HUES64 (cell line): ENCODE measurements around the gene AGGF1.
A peak's percentile ranks its signal among the peaks of the same experiment; 100 is the strongest.

Source experiments
- H3K27ac ChIP-seq: 2 replicates; pipeline ENCODE4 v1.7.0; 2013; ENCODE audit warnings: low read depth, low read length, inconsistent platforms
- H3K27me3 ChIP-seq: 2 replicates; pipeline ENCODE4 v1.6.1; 2013; ENCODE audit warnings: mild to moderate bottlenecking, low read length; ENCODE audit not compliant: insufficient read depth
- H3K36me3 ChIP-seq: 2 replicates; pipeline ENCODE4 v1.6.1; 2013; ENCODE audit warnings: mild to moderate bottlenecking, low read length; ENCODE audit not compliant: insufficient read depth
- H3K4me1 ChIP-seq: 2 replicates; pipeline ENCODE4 v1.6.1; 2013; ENCODE audit warnings: mild to moderate bottlenecking, low read length, moderate library complexity; ENCODE audit not compliant: insufficient read depth
- H3K4me3 ChIP-seq: 2 replicates; pipeline ENCODE4 v1.5.1; 2013; ENCODE audit warnings: mild to moderate bottlenecking, low read length, moderate library complexity
- H3K9ac ChIP-seq: 2 replicates; pipeline ENCODE4 v1.6.1; 2013; ENCODE audit warnings: mild to moderate bottlenecking, low read depth, low read length
- H3K9me3 ChIP-seq: 2 replicates; pipeline ENCODE4 v1.6.1; 2013; ENCODE audit warnings: low read depth, low read length; ENCODE audit not compliant: insufficient read depth
- WGBS: fragments of 150-250, 120-280 bp; methylation state at CpG from one replicate; pipeline ENCODE4 v1.1.7; 2013; ENCODE audit warnings: missing lambda C conversion rate; 5-methylcytosine and 5-hydroxymethylcytosine counted together

Gene AGGF1

DNA sequence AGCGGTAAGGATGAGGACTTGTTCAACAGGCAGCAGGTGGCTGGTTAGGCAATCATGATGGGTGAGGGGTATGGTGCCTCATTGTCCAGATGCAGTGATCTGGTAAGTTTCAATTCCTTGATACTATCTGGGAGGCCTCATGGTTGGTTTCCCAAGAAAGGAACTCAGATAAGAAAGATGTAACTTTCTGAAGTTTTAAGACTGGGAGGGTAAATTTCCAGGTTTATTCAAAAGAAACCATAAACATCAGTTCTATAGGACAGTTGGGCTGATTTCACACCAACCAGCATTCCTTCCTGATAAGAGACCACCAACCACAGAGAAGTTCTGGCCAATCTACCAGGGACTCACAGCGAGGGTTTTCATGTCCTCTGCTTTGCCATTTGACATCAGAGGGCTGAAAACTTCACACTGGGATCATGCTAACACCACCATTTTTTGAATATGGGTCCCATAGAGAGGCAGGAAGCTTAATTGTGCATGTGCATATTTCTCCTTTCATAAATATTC, 773 bp upstream of the AGGF1 start:
- WGBS, result 96% methylated on average over 2 of the region's 2 CpGs
- Histone ChIP-seq H3K4me1 (no peaks in the 10 kb centered on the region), H3K27me3 (peaks cover 10% of the 10 kb centered on the region; the same call in 1 of the 2 replicates), H3K9ac (no peak overlapping the region), H3K27ac (no peak overlapping the region), H3K9me3 (peaks cover 19% of the 10 kb centered on the region), H3K36me3 (peaks cover 2% of the 10 kb centered on the region), H3K4me3 (peak overlapping the region; percentile 76)

DNA sequence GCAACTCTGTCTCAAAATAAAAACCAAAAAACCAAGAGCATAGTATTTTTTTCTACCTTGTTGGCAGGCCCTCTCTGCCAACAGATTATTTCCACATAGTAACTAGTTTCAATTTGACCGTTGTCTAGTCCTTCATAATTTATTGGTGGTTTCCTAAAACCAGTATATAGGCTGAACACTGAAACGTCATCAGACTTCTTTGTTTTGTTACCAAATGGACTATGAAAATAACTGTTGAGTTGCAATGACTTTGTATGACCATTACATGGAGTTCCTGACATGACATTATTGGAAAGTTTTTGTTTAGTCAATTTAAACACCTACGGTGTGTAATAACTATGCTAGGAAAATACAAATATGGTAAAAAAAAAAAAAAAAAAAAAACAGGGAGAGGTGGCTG, 1.7 kb downstream of the AGGF1 start:
- Histone ChIP-seq H3K27me3 (peaks cover 4% of the 10 kb centered on the region; the same call in 1 of the 2 replicates), H3K36me3 (peaks cover 26% of the 10 kb centered on the region), H3K27ac (no peak overlapping the region), H3K4me3 (no peak overlapping the region), H3K9me3 (peaks cover 19% of the 10 kb centered on the region), H3K4me1 (no peaks in the 10 kb centered on the region), H3K9ac (no peak overlapping the region)
- over 99% methylated on average over 3 of the region's 3 CpGs for WGBS

DNA sequence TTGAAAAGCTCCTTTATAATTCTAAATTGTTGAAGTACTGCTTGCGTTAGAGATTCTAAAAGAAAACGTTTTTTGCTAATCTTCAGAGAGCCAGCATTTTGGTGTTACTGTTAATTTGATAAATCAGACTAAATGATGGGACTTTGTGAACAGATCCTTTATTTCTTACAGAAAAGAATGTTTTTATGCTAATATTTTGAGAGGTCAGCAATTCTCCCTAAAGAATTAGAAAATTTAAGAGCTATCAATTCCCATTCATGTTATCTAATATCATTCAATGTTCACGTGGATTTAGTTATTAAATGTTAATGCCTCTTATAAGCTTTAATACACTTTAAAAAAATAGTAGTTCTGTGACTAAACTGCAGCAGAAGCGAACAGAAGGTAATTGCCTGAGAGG, 2.4 kb downstream of the AGGF1 start:
- H3K4me3 ChIP-seq, result no peak overlapping the region
- peaks cover 34% of the 10 kb centered on the region for H3K36me3 ChIP-seq
- H3K4me1 ChIP-seq, result no peaks in the 10 kb centered on the region
- 92% methylated on average over 3 of the region's 4 CpGs for WGBS
- H3K27me3 ChIP-seq, result no peaks in the 10 kb centered on the region
- no peak overlapping the region for H3K9ac ChIP-seq
- no peak overlapping the region for H3K27ac ChIP-seq
- peaks cover 19% of the 10 kb centered on the region for H3K9me3 ChIP-seq

DNA sequence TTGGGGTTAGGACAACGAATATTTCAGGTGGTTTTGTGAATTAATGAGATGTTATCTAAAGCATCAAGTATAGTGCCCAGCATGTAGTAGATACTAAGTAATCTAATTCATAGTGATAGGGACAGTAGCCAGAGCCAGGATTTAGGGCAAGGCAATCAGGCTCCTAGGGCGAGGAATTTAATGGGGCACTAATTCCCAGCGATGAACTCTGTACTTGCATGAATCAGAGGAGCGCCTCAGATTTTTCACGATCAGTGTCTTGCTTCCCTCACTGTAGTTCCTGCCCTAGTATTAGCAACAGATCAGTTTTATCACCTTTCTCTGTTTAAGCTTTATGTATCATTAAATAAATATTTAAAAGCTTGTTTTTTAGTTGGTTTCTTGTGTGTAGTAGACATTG, 3.1 kb downstream of the AGGF1 start:
- peaks cover 16% of the 10 kb centered on the region for H3K9me3 ChIP-seq
- H3K4me1 ChIP-seq, result no peaks in the 10 kb centered on the region
- no peak overlapping the region for H3K9ac ChIP-seq
- peaks cover 40% of the 10 kb centered on the region for H3K36me3 ChIP-seq
- no peak overlapping the region for H3K27ac ChIP-seq
- no peak overlapping the region for H3K4me3 ChIP-seq
- 92% methylated on average over 5 of the region's 5 CpGs for WGBS
- H3K27me3 ChIP-seq, result no peaks in the 10 kb centered on the region

DNA sequence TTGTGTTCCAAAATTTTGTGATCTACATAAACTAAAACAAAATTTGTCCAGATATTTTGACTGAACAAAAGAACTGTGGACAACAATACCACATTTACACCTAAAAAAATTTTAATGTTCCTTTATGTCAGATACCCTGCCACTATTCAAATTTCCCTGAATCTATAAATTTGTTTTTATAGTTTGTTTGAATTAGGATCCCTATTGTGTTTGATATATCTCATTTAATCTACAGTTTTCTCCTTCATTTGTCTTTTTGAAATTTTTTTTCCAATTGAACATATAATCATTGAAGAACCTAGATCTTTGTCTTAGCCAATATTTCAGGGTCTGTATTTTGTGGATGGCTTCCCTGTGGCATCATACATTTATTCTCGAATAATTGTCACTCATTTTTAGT, 5.7 kb downstream of the AGGF1 start:
- Histone ChIP-seq H3K36me3 (peaks cover 64% of the 10 kb centered on the region), H3K4me3 (no peak overlapping the region), H3K9me3 (peaks cover 4% of the 10 kb centered on the region; the same call in 1 of the 2 replicates), H3K4me1 (no peaks in the 10 kb centered on the region), H3K9ac (no peak overlapping the region), H3K27me3 (no peaks in the 10 kb centered on the region), H3K27ac (no peak overlapping the region)
- 100% methylated on average over 1 of the region's 1 CpG for WGBS

DNA sequence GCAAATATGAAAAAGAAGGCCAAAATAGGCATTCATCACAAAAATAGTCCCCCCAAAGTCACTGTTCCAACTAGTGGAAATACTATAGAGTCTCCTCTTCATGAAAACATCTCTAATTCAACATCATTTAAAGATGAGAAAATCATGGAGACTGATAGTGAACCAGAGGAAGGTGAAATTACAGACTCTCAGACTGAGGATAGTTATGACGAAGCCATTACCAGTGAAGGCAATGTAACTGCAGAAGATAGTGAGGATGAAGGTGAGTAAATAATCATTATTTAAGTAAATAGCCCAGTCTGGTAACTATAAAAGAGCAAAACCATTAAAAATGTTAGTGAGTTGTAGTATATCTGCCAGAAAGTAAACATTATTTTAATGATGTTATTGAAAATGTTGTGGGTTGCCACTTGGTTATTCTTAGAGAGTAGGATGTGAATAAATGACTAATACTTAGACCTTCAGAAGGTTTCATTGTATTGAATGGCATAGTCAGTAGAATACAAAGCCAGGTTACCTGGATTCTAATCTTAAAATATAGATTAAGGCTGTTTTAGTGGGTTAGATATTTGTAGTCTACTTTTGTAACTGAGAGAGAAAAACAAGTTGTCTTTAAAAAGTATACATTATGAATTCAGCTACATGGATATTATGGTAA, 16.3 kb downstream of the AGGF1 start:
- Histone ChIP-seq H3K4me1 (no peaks in the 10 kb centered on the region), H3K9me3 (no peaks in the 10 kb centered on the region; the same call in 1 of the 2 replicates), H3K36me3 (peaks cover 60% of the 10 kb centered on the region), H3K27ac (no peak overlapping the region), H3K4me3 (no peak overlapping the region), H3K9ac (no peak overlapping the region), H3K27me3 (no peaks in the 10 kb centered on the region)
- WGBS, result 93% methylated on average over 1 of the region's 1 CpG

DNA sequence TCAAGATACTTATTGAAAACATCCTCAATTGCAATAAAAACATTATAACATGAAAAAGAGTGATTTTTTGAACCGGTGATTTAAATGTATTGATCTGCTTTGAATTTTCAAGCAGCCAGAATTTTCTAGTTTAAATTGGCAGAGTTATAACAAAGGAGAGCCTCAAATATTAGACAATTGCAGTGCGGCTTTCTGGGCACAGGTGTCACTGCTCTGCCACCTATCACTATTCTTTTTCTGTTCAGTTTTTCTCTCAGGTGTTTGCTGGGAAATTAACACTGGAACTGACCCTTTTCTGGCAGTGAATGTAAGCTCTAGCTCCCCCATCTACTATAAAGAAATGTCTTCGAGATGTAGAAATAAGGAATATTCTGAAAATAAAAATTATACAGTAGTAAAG, 33.8 kb downstream of the AGGF1 start:
- no peaks in the 10 kb centered on the region for H3K27me3 ChIP-seq
- 96% methylated on average over 2 of the region's 3 CpGs for WGBS
- no peak overlapping the region for H3K9ac ChIP-seq
- no peaks in the 10 kb centered on the region; the same call in 1 of the 2 replicates for H3K4me1 ChIP-seq
- H3K36me3 ChIP-seq, result peaks cover 65% of the 10 kb centered on the region
- H3K9me3 ChIP-seq, result no peaks in the 10 kb centered on the region
- no peak overlapping the region for H3K27ac ChIP-seq
- H3K4me3 ChIP-seq, result no peak overlapping the region

DNA sequence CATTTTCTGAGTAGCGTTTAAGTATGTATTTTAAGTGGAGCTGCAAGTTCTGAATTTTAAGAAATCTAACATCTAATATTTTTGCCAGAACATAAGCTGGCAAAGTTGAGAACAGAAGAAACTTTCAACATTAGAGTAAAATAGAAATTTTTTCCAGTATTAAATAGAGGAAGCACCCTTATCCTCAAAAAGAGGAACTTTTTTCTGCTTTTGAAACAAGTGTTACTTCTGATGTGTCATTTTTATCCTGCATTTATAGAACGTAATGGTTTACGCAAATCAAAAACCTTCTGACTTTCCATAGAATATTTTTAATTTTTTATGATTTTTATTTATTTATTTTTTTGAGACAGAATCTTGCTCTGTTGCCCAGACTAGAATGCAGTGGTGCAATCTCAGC, 35.1 kb downstream of the AGGF1 start:
- no CpG with 5 or more reads among the region's 3 CpGs for WGBS
- H3K36me3 ChIP-seq, result peaks cover 53% of the 10 kb centered on the region
- H3K4me3 ChIP-seq, result no peak overlapping the region

DNA sequence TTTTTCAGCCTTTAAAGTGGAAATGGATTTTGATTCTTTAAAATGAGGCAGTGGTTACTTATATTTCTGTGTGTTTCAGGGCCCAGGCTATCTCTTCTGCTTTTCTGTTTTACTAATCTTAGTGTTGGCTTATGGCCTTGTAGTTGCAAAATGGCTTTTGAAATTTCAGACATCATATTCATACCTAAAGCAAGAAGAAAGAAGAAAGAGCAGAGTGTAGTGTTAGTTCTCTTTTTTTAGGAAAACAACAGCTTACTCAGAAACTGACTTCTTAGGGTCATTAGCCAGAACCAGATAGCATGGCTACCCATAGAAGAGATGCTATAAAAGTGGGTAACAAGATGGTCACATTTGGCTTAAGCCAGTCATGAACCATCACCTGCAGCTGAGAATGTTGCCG, 36.0 kb downstream of the AGGF1 start:
- no peak overlapping the region for H3K4me3 ChIP-seq
- no peaks in the 10 kb centered on the region; the same call in 1 of the 2 replicates for H3K4me1 ChIP-seq
- 98% methylated on average over 1 of the region's 1 CpG for WGBS
- H3K27me3 ChIP-seq, result no peaks in the 10 kb centered on the region
- H3K27ac ChIP-seq, result no peak overlapping the region
- no peak overlapping the region for H3K9ac ChIP-seq
- H3K9me3 ChIP-seq, result no peaks in the 10 kb centered on the region
- H3K36me3 ChIP-seq, result peaks cover 43% of the 10 kb centered on the region

More for the DNA sequence above, 35.1 kb downstream of the AGGF1 start:
- Histone ChIP-seq H3K27ac (no peak overlapping the region), H3K9me3 (no peaks in the 10 kb centered on the region), H3K9ac (no peak overlapping the region), H3K27me3 (no peaks in the 10 kb centered on the region), H3K4me1 (no peaks in the 10 kb centered on the region; the same call in 1 of the 2 replicates)

DNA sequence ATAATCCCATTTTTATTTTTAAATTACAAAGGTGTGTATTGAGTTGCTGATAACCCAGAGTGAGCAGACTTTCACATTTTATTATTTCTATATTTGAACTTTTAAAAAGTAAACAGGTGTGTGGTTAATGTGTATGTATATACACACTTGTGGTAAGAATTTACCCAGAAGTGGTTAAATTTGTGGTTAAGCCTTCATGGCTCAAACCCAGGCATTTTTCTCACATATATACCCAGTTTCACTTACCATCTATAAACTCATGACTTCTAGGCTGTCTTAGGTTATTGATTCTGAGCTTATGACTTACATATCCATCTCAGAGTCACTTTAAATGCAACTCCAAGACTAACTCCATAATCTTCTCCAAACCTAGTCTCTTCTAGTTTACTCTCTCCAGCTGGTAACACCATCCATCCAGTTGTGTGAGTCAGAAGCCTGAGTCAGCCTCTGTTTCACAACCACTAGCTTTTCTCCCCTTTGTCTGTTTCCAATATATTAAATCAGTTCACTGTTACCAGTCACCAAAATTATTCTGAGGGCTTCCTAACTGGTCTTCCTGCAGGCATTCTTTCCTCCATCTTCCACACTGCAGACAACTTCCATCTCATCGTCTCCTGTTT, 36.7 kb downstream of the AGGF1 start:
- WGBS, result 90% methylated on average over 1 of the region's 1 CpG
- Histone ChIP-seq H3K4me1 (no peaks in the 10 kb centered on the region; the same call in 1 of the 2 replicates), H3K9ac (no peak overlapping the region), H3K27ac (no peak overlapping the region), H3K27me3 (no peaks in the 10 kb centered on the region), H3K9me3 (no peaks in the 10 kb centered on the region), H3K36me3 (peaks cover 36% of the 10 kb centered on the region), H3K4me3 (no peak overlapping the region)

DNA sequence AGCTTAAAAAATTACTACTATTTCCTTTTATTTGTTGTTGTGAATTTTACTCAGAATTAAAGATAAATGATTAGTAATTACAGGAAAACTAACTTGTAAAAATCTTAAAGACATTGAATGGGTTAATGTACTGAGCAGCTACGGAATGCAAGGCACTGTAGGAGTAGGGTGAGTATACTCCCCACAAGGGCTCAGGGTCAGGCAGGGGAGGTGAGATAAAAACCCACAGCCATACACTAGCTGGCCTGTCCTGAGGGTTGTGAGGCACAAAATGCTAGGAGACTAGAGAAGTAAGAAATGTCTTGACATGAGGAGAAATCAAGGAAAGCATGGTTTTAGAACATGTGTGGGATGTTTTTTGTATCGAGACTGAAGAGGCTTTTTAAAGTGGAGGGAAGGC, 43.5 kb downstream of the AGGF1 start:
- H3K9me3 ChIP-seq, result no peaks in the 10 kb centered on the region
- H3K27ac ChIP-seq, result no peak overlapping the region
- H3K4me1 ChIP-seq, result 0 out of 2 replicates have a peak, but pooled peaks cover 6% of the 10 kb centered on the region
- H3K9ac ChIP-seq, result no peak overlapping the region
- H3K27me3 ChIP-seq, result peaks cover 7% of the 10 kb centered on the region; the same call in 1 of the 2 replicates
- no peaks in the 10 kb centered on the region; the same call in 1 of the 2 replicates for H3K36me3 ChIP-seq
- H3K4me3 ChIP-seq, result no peak overlapping the region
- WGBS, result 82% methylated on average over 2 of the region's 2 CpGs
